Neural progenitor cell (in vitro differentiated cells): ENCODE results near the gene POP5. TPM values are rescaled to one million over a fixed set of nuclear protein-coding genes. Genes with fewer than 3 reads are reported as not detected.

Experiments used
- DNase-seq: peaks from one replicate; pipeline ENCODE4 v3.0.0-alpha.2; 2016; ENCODE audit warnings: low spot score
- H2AFZ ChIP-seq: fragments of 200-600 bp; sonication (generic); replicated peaks from 2 replicates; pipeline ENCODE4 v1.6.1; 2016; ENCODE audit warnings: antibody characterized with exemption
- H3F3A ChIP-seq: fragments of 200-600 bp; sonication (generic); 2 replicates; pipeline ENCODE4 v1.6.1; 2016; ENCODE audit warnings: antibody characterized with exemption, low read depth
- H3K27ac ChIP-seq: fragments of 200-600 bp; sonication (generic); 2 replicates; pipeline ENCODE4 v1.5.1; 2016; ENCODE audit warnings: mild to moderate bottlenecking
- H3K27me3 ChIP-seq: fragments of 200-600 bp; sonication (generic); 2 replicates; pipeline ENCODE4 v1.6.1; 2016; ENCODE audit warnings: mild to moderate bottlenecking, moderate library complexity
- H3K36me3 ChIP-seq: fragments of 200-600 bp; sonication (generic); 2 replicates; pipeline ENCODE4 v1.5.1; 2016
- H3K4me1 ChIP-seq: fragments of 200-600 bp; sonication (generic); 2 replicates; pipeline ENCODE4 v1.6.1; 2016; ENCODE audit warnings: mixed run types
- H3K4me2 ChIP-seq: fragments of 200-600 bp; sonication (generic); 2 replicates; pipeline ENCODE4 v1.6.1; 2016
- H3K4me3 ChIP-seq: fragments of 200-600 bp; sonication (generic); 2 replicates; pipeline ENCODE4 v1.5.1; 2016
- H3K79me2 ChIP-seq: fragments of 200-600 bp; sonication (generic); 2 replicates; pipeline ENCODE4 v1.6.1; 2016; ENCODE audit warnings: low read depth
- H3K9ac ChIP-seq: fragments of 200-600 bp; sonication (generic); 2 replicates; pipeline ENCODE4 v1.6.1; 2016
- H3K9me3 ChIP-seq: fragments of 200-600 bp; sonication (generic); 2 replicates; pipeline ENCODE4 v1.5.1; 2016; ENCODE audit warnings: low read depth
- H4K20me1 ChIP-seq: fragments of 200-600 bp; sonication (generic); 2 replicates; pipeline ENCODE4 v1.6.1; 2016; ENCODE audit warnings: low read depth
- H3K27ac Mint-ChIP-seq: 3 replicates; pipeline ENCODE4 v1.8.0; 2021; ENCODE audit warnings: mixed read lengths
- H3K27me3 Mint-ChIP-seq: 2 replicates; pipeline ENCODE4 v1.8.0; 2022; ENCODE audit warnings: low read depth, mild to moderate bottlenecking, inconsistent platforms, moderate library complexity, mixed read lengths; ENCODE audit not compliant: insufficient read depth
- H3K36me3 Mint-ChIP-seq: 3 replicates; pipeline ENCODE4 v1.8.0; 2021; ENCODE audit warnings: mixed read lengths
- H3K4me1 Mint-ChIP-seq: 3 replicates; pipeline ENCODE4 v1.8.0; 2021; ENCODE audit warnings: mixed read lengths
- H3K4me3 Mint-ChIP-seq: 3 replicates; pipeline ENCODE4 v1.8.0; 2021; ENCODE audit warnings: mild to moderate bottlenecking, moderate library complexity, mixed read lengths
- H3K9me3 Mint-ChIP-seq: 3 replicates; pipeline ENCODE4 v1.8.0; 2020; ENCODE audit warnings: mixed read lengths
- EZH2 ChIP-seq: fragments of 200-600 bp; sonication (generic); IDR thresholded peaks from 2 replicates; pipeline ENCODE4 v1.6.1; 2017; ENCODE audit warnings: antibody characterized with exemption, mild to moderate bottlenecking, moderate library complexity
- EZH2phosphoT487 ChIP-seq: fragments of 200-600 bp; sonication (generic); IDR thresholded peaks from 2 replicates; pipeline ENCODE4 v1.6.1; 2017; ENCODE audit warnings: antibody characterized with exemption
- total RNA-seq: library from RNA; depleted of rRNA; stranded (reverse); fragments of >200 nt; gene quantifications from 2 replicates; pipeline ENCODE4 v1.2.3, GENCODE V29; 2015; ENCODE audit warnings: low replicate concordance
- TF ChIP-seq, protein P1 (sequence below): fragments of 200-600 bp; sonication (generic); IDR thresholded peaks from 2 replicates; pipeline ENCODE4 v1.5.1; 2017; ENCODE audit warnings: antibody characterized with exemption, mild to moderate bottlenecking

POP5 gene
- total RNA-seq, 1 donor from 2014 or later, result 42.7 TPM

DNA sequence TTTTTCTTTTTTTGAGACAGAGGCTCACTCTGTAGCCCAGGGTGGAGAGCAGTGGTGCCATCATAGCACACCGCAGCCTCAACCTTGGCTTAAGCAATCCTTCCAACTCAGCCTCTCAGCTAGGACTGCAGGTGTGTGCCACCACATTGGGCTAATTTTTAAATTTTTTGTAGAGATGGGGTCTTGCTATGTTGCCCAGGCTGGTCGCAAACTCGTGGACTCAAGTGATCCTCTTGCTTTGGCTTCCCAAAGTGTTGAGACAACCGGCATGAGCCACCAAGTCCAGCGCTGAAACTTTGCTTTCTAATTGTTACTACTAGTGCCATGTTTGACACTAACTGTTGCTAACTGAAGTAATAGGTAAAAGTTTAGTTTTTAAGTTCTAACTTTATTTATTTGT, 39.0 kb downstream of the POP5 start:
- H3K27ac Mint-ChIP-seq, result no peak overlapping the region
- H3K36me3 ChIP-seq, result no peaks in the 10 kb centered on the region

DNA sequence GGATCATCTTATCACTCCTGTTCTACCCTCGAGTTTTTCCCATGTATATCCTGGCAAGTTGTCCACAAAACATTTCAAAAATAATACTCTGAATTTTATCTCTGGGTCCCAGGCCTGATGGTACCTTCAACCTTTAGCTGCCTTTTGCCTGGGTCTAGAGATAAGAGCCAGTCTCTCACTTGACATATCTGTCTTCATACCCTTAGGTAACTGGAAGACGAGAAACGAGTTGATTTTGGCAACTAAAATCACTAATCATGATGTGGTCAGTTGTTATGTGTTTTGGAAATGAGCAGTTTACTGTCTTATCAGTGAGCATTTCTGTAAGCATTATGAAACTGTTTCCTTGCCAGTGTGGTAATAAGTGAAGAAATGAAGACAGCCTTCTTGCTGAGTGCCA, 40.8 kb downstream of the POP5 start:
- Histone ChIP-seq H3K36me3 (no peaks in the 10 kb centered on the region), H4K20me1 (peaks cover 68% of the 10 kb centered on the region), H3K79me2 (peaks cover 98% of the 10 kb centered on the region), H3K4me2 (no peak overlapping the region), H3K4me3 (no peak overlapping the region), H3K4me1 (peaks cover 24% of the 10 kb centered on the region), H3K9me3 (no peaks in the 10 kb centered on the region), H3F3A (no peaks in the 10 kb centered on the region), H3K27me3 (no peaks in the 10 kb centered on the region), H3K9ac (no peak overlapping the region), H2AFZ (no peak overlapping the region), H3K27ac (no peak overlapping the region)
- DNase-seq, result no peak
- Mint-ChIP-seq H3K4me3 (no peak overlapping the region), H3K36me3 (peaks cover 21% of the 10 kb centered on the region), H3K27me3 (no peaks in the 10 kb centered on the region), H3K9me3 (no peaks in the 10 kb centered on the region), H3K27ac (no peak overlapping the region), H3K4me1 (peaks cover 22% of the 10 kb centered on the region)
- TF ChIP-seq EZH2, result no peak
- TF ChIP-seq, protein P1, sequence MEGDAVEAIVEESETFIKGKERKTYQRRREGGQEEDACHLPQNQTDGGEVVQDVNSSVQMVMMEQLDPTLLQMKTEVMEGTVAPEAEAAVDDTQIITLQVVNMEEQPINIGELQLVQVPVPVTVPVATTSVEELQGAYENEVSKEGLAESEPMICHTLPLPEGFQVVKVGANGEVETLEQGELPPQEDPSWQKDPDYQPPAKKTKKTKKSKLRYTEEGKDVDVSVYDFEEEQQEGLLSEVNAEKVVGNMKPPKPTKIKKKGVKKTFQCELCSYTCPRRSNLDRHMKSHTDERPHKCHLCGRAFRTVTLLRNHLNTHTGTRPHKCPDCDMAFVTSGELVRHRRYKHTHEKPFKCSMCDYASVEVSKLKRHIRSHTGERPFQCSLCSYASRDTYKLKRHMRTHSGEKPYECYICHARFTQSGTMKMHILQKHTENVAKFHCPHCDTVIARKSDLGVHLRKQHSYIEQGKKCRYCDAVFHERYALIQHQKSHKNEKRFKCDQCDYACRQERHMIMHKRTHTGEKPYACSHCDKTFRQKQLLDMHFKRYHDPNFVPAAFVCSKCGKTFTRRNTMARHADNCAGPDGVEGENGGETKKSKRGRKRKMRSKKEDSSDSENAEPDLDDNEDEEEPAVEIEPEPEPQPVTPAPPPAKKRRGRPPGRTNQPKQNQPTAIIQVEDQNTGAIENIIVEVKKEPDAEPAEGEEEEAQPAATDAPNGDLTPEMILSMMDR, result no peak
- no peak for TF ChIP-seq EZH2phosphoT487

More for the DNA sequence above, 39.0 kb downstream of the POP5 start:
- no peak overlapping the region for H2AFZ ChIP-seq
- Mint-ChIP-seq H3K36me3 (peaks cover 23% of the 10 kb centered on the region), H3K4me3 (no peak overlapping the region), H3K9me3 (no peaks in the 10 kb centered on the region), H3K4me1 (peaks cover 6% of the 10 kb centered on the region), H3K27me3 (no peaks in the 10 kb centered on the region)
- H3K9ac ChIP-seq, result no peak overlapping the region
- peaks cover 93% of the 10 kb centered on the region for H3K79me2 ChIP-seq
- H4K20me1 ChIP-seq, result peaks cover 60% of the 10 kb centered on the region
- H3K27me3 ChIP-seq, result no peaks in the 10 kb centered on the region
- no peak overlapping the region for H3K4me2 ChIP-seq
- TF ChIP-seq, protein P1, result no peak
- TF ChIP-seq EZH2 (no peak), EZH2phosphoT487 (no peak)
- DNase-seq, result no peak
- H3K4me1 ChIP-seq, result peaks cover 10% of the 10 kb centered on the region
- no peaks in the 10 kb centered on the region for H3K9me3 ChIP-seq
- H3K4me3 ChIP-seq, result no peak overlapping the region
- no peaks in the 10 kb centered on the region for H3F3A ChIP-seq
- H3K27ac ChIP-seq, result no peak overlapping the region

DNA sequence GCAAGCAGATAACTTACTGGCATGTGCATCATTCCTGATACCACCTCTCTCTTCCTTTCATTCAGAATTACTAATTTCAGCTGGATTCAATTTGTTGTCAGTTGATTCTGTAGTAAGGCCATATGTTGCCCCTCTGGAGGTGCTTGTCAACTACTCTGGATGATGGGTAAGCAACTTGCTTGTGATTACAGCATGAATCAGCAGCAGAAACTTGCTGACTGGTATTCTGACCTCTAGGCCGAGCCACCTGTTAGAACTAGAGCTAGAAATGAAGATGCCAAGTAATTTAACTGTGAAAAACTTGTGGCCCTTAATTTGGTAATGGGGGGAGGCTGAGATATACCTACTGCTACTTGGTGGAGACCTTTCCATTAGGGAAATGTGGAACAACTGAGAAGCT, 41.9 kb downstream of the POP5 start:
- Histone ChIP-seq H3K36me3 (no peaks in the 10 kb centered on the region), H3K9me3 (no peaks in the 10 kb centered on the region), H4K20me1 (peaks cover 74% of the 10 kb centered on the region), H2AFZ (no peak overlapping the region), H3F3A (no peaks in the 10 kb centered on the region), H3K4me2 (no peak overlapping the region), H3K9ac (no peak overlapping the region), H3K27ac (no peak overlapping the region), H3K4me3 (no peak overlapping the region), H3K27me3 (no peaks in the 10 kb centered on the region), H3K79me2 (peaks cover 100% of the 10 kb centered on the region), H3K4me1 (peaks cover 27% of the 10 kb centered on the region)
- Mint-ChIP-seq H3K4me3 (no peak overlapping the region), H3K4me1 (peaks cover 26% of the 10 kb centered on the region), H3K27me3 (no peaks in the 10 kb centered on the region), H3K27ac (no peak overlapping the region), H3K9me3 (no peaks in the 10 kb centered on the region), H3K36me3 (peaks cover 21% of the 10 kb centered on the region)
- DNase-seq, result no peak
- TF ChIP-seq, protein P1, result no peak
- no peak for TF ChIP-seq EZH2phosphoT487
- no peak for TF ChIP-seq EZH2
